ENCODE measurements around the gene SULT1C4. TPM values are rescaled to one million over a fixed set of nuclear protein-coding genes. Genes with fewer than 3 reads are reported as not detected.

Gene SULT1C4
- total and polyA plus RNA-seq, 7 donors, result 0.52 to 4.2 (median 0.97) TPM

DNA sequence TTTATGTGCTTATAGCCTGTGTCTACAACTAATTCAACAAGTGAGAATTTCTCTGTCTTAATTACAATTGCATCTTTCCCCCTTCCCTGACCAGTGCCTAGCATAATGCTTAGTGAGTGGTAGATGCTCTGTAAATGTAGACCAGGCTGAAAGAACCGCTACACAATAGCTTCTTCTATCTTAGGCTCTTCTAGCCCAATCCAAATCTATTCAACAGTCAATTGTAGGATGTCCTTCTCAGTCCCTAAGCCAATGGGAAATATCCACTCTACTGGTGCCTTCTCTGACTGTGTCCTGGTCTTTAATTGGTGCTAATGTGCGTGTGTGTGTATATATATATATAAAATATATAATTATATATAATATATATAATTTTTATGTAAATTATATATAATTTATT, 37.2 kb downstream of the SULT1C4 start:
- Histone ChIP-seq H3K36me3 (ENCODE audit: insufficient read depth in 1 of 2, low read depth in 1 of 2) (no peaks in the 10 kb centered on the region), H3K4me3 (no peak overlapping the region), H3K9me3 (no peaks in the 10 kb centered on the region), H3K27ac (no peak overlapping the region), H3K27me3 (ENCODE audit: insufficient read depth in 3 of 3, low read length in 2 of 3) (no peaks in the 10 kb centered on the region), H3K4me1 (no peaks in the 10 kb centered on the region)
- intact Hi-C loops (cut with DNase I), result no loop called here
- WGBS, 3 donors, result 91 to 100% (median 94%) methylated on average over 2 of the region's 2 CpGs
- no peak for DNase-seq
- no peak for ATAC-seq
- TF ChIP-seq, protein P1, sequence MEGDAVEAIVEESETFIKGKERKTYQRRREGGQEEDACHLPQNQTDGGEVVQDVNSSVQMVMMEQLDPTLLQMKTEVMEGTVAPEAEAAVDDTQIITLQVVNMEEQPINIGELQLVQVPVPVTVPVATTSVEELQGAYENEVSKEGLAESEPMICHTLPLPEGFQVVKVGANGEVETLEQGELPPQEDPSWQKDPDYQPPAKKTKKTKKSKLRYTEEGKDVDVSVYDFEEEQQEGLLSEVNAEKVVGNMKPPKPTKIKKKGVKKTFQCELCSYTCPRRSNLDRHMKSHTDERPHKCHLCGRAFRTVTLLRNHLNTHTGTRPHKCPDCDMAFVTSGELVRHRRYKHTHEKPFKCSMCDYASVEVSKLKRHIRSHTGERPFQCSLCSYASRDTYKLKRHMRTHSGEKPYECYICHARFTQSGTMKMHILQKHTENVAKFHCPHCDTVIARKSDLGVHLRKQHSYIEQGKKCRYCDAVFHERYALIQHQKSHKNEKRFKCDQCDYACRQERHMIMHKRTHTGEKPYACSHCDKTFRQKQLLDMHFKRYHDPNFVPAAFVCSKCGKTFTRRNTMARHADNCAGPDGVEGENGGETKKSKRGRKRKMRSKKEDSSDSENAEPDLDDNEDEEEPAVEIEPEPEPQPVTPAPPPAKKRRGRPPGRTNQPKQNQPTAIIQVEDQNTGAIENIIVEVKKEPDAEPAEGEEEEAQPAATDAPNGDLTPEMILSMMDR (IDR thresholded peaks at IDR 0.05), result no peak

DNA sequence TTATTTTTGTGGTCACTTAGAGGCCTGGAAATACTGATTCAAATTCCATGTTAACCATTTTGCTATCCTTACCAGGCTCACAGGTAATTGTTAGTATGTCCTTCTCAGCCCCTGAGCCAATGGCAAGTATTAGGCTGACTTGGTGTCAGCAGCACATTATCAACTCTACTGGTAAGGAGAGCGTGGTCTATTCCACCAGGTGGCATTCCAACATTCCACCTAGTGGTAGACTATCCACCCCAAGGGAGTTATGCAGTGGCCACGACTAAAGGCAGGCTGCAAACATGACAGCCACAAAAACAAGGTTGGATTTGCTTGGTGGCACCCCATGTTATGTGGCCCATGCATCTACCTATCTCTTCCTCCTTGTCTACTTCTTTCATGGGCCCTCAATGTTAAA, 39.5 kb downstream of the SULT1C4 start:
- WGBS, 3 donors, result 46 to 59% (median 49%) methylated on average over 2 of the region's 2 CpGs
- no peaks in the 10 kb centered on the region for H3K27me3 ChIP-seq (ENCODE audit: insufficient read depth in 3 of 3, low read length in 2 of 3)
- no peaks in the 10 kb centered on the region for H3K9me3 ChIP-seq
- TF ChIP-seq, protein P1 (IDR thresholded peaks at IDR 0.05), result no peak
- no peaks in the 10 kb centered on the region for H3K36me3 ChIP-seq (ENCODE audit: insufficient read depth in 1 of 2, low read depth in 1 of 2)
- no peak for ATAC-seq
- no peak overlapping the region for H3K27ac ChIP-seq
- intact Hi-C loops (cut with DNase I), result no loop called here
- no peaks in the 10 kb centered on the region for H3K4me1 ChIP-seq
- no peak for DNase-seq
- H3K4me3 ChIP-seq, result no peak overlapping the region

DNA sequence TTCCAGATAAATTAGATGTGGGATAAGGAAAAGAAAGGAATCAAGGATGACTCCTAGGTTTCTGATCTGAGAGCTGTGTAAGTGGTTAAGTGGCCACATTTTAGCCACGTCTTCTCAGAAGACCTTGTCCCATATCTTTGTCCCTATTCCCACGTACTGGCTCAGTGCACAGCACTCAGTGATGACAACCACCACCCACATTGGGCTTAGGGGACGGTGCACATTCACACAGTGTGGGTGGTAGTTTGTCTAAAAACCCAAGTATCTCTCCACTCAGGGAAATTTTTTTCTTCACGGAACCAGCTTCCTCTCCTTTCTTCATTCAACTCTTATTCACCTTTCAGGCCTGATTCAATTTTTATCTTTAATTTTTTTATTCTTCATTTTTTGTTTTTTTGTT, 40.7 kb downstream of the SULT1C4 start:
- peaks cover 0 to 4% (median 0%) of the 10 kb centered on the region in 3 donors for H3K27me3 ChIP-seq (ENCODE audit: insufficient read depth in 3 of 3, low read length in 2 of 3)
- WGBS, 3 donors, result 76 to 91% (median 84%) methylated on average over 4 of the region's 4 CpGs
- ATAC-seq (no peak), DNase-seq (no peak)
- no peak overlapping the region for H3K27ac ChIP-seq
- no peaks in the 10 kb centered on the region for H3K9me3 ChIP-seq
- no peak overlapping the region for H3K4me3 ChIP-seq
- TF ChIP-seq, protein P1 (IDR thresholded peaks at IDR 0.05), result no peak
- intact Hi-C loops (cut with DNase I), result no loop called here
- no peaks in the 10 kb centered on the region for H3K36me3 ChIP-seq (ENCODE audit: insufficient read depth in 1 of 2, low read depth in 1 of 2)
- no peaks in the 10 kb centered on the region for H3K4me1 ChIP-seq

DNA sequence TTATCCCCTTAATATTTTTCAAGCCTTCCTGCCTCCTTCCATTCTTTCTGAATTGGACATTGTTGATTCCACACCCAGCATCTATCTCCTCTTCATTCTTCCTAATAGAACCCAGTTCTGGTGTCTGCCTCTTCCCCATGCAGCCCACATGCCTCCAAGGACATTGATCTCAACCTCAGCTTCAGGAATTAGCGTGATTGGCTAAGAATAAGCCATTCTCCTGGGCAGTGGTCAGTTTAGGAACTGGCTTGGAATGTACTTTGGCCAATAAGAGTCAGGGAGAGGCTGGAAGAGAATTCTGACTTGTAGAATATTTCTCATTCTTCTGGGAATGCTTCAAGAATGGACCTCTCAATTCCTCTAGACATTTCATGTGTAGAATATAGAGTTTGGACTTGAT, 45.3 kb downstream of the SULT1C4 start:
- ATAC-seq (no peak), DNase-seq (no peak)
- intact Hi-C loops (cut with DNase I), result no loop called here
- TF ChIP-seq, protein P1 (IDR thresholded peaks at IDR 0.05), result no peak
- H3K27me3 ChIP-seq (ENCODE audit: insufficient read depth in 3 of 3, low read length in 2 of 3), result peaks cover 0 to 4% (median 0%) of the 10 kb centered on the region in 3 donors
- H3K9me3 ChIP-seq, result no peaks in the 10 kb centered on the region
- 81 to 91% (median 91%) methylated on average over 1 of the region's 1 CpG for WGBS, 3 donors
- H3K4me3 ChIP-seq, result no peak overlapping the region
- no peaks in the 10 kb centered on the region for H3K36me3 ChIP-seq (ENCODE audit: insufficient read depth in 1 of 2, low read depth in 1 of 2)
- H3K4me1 ChIP-seq, result no peaks in the 10 kb centered on the region
- H3K27ac ChIP-seq, result no peak overlapping the region

DNA sequence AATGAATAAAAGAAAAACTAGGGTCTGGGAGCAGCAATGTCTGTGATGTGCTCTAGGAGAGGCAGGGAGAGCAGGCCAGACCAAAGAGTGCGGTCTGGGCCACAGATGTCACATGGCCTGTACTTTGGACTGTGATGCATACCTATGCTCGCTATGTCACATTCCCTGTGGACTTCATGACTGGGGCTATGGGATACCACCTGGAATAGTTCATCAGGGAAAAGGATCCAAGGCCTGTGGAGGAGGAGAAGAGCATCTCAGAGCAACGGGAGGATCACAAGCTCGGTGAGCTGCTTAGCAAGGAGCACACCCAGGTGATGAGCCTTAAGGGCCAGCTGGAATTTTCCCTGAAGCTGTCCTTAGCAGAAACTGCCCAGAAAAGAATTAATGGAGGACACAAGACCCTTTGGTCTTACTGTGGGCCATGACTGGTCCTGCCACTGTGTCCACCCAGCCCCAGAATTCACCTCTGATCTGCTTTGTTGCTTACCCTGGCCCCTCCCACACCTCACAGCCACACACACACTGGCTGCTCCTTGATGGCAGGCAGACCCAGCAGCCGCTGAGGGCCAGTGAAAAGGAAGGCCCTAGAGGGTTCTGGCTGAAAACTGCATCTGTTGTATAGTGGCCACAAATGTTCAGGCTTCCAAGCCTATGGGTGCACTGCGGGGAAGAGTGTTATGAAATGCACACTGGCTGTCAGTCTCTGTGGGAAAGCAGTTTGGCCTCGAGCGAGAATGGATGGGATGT, 45.9 kb downstream of the SULT1C4 start:
- WGBS, 3 donors, result 79 to 93% (median 84%) methylated on average over 8 of the region's 8 CpGs
- DNase-seq, result no peak
- H3K4me1 ChIP-seq, result no peaks in the 10 kb centered on the region
- intact Hi-C loops (cut with DNase I), result no loop called here
- H3K4me3 ChIP-seq, result no peak overlapping the region
- H3K9me3 ChIP-seq, result no peaks in the 10 kb centered on the region
- TF ChIP-seq, protein P1 (IDR thresholded peaks at IDR 0.05), result no peak
- no peak for ATAC-seq
- H3K27me3 ChIP-seq (ENCODE audit: insufficient read depth in 3 of 3, low read length in 2 of 3), result peaks cover 0 to 4% (median 0%) of the 10 kb centered on the region in 3 donors
- H3K36me3 ChIP-seq (ENCODE audit: insufficient read depth in 1 of 2, low read depth in 1 of 2), result no peaks in the 10 kb centered on the region
- no peak overlapping the region for H3K27ac ChIP-seq

Data from psoas muscle (tissue), 8 donors.